Activated CD4-positive, alpha-beta T cell treated with anti-CD3 and anti-CD28 coated beads for 48 hours (primary cell): ENCODE measurements around the gene IL3.

Experiments used
- DNase-seq: peaks from one replicate; pipeline ENCODE4 v3.0.0-alpha.2; 2020

Gene IL3

DNA sequence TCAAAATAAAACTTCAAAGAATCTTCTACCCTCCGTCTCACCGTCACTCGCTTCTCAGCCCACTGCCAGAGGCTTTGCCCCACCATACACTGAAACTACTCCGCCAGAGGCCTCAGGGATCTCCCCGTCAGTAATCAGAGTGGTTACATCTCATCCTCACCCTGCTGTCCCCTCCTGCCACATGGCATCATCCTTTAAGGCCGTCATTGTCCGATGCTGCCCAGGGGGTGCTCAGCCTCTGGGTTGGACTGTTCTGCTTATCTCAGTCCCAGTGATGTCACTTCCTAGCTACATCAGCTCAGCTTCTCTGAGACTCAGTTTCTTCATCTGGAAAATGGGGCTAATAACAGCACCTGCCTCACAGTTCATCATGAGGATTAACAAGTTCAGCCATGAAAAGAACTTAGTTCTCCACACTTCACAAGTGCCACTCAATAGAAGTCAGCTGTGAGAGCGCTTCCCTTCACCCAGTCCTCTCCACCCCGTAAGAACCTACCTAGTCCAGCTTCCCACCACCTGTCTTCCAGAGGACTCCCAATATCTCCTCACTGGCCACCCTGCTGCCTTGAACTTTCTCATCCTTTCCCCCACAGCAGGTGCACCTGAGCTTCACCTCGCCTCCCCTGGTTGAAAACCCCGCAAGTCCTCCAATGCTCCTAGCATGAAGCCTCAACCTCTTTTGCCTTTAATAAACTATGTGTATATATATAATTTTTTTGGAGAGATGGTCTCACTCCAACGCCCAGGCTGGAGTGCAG is 2.8 kb upstream of the IL3 start:
- no peak for DNase-seq

DNA sequence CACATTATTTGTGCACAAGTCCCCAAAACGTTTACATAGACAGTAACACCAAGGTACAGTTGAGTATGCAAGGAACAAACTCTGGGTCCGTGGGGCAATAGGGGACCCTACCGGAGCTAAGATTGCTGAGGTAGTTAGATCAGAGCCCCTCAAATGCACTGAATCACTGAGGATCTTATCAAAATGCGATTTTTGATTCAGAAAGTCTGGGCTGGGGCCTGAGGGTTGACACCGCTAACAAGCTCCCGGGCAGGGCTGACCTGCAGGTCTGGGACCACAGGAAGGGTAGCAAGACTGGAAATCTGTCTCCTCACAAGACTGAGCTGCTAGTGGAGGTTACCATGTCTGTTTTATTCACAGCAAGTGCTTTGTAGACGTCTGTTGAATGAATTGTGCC is 1.8 kb upstream of the IL3 start:
- no peak for DNase-seq

- peak; percentile 22 for DNase-seq
Observed at GRCh38 chr5:132059043-132059695, 1.3 kb upstream of the IL3 start.

GRCh38 chr5:132059696-132060500 is 557 bp upstream of the IL3 start:
- DNase-seq: no peak

DNA sequence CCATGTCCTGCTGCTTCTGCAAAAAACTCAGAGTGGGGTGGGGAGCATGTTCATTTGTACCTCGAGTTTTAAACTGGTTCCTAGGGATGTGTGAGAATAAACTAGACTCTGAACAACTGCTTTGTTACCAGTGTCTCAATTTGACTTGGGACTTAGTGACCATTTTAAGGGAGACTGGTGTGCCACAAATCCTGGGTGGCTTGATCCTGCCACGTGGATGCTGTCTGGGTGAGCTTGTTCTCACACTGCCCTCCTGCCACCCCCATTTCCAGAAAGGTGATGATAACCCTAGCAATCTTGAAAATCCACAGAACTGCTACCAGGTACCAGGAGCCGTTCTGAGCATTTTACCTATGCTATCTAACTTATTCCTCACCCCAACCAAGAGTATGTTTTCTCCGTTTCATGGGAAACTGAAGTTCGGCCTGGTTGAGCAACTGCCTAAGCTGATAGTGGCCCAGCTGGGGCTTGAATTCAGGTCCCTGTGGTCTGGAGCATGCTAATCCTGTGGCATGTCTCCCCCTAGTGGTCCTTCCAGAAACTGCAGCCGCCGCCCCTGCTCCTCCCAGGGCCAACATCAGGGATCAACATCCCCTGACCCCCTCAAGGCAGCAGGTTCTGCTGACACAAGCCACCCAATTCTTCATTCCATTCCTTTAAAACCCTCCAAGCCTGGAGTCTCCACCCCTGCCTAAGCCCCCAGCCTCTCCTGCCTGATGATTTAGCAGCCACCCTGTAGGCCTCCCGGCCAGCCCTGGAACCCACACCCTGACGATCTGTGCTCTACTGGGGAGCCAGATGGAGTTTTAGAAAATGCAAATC is 2.8 kb downstream of the IL3 start:
- peak; percentile 90 for DNase-seq

DNA sequence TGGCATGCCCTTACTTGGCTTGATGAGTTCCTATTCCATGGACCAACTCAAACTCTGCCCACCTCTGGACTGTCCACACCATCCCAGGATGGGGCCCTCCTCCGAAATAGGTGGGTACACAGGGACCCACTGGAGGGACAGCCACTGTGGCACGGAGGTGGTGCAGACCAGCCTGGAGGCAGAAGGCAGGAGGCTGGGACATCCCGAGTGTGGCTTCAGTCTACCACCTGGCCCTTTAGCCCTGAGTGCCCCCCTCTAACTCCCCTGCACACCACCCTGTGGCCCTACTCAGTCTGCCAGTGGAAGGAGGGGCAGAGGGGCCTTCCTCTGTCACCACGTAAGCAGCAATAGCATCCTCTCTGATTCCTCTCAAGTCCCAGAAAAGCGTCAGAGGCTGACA is 3.7 kb downstream of the IL3 start:
- DNase-seq: peak; percentile 3

GRCh38 chr5:132064738-132065331 is 4.4 kb downstream of the IL3 start:
- peak; percentile 91 for DNase-seq

GRCh38 chr5:132065351-132065937 is 5.0 kb downstream of the IL3 start:
- peak; percentile 76 for DNase-seq

DNA sequence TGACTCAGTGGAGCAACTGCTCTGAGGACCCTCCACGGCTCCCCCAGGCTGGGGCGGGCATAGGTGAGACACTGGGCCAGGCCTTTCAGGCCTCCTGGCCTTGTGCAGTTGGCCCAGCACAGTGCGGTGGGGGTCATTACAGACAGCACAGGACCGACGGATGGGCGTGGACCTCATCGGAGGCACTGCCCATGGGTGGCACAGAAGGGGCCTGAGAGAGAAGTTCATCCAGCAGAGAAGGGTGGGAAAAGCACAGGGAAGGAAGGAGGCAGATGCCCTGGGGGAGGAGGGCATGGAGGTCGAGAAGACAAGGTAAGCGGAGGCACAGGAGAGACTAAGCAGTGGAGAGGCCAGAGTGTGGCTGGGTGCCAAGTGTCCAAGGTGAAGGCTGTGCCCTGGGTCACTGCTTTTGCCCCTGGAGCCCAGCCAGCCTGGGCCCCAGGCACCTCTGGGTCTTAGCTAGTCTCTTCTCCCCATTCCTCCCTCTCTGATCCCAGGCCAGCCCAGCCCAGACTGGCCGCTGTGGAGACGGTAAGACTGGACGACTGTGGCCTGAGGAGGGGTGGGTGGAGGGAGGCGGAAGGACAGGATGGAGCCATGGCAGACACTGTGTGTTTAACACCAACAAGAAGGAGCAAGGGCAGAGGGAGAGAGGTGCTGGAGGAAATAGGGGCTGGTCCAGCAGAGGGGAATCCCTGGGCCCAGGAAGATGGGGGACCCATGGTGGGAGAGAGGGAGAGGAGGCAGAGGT is 5.7 kb downstream of the IL3 start:
- DNase-seq: no peak

DNA sequence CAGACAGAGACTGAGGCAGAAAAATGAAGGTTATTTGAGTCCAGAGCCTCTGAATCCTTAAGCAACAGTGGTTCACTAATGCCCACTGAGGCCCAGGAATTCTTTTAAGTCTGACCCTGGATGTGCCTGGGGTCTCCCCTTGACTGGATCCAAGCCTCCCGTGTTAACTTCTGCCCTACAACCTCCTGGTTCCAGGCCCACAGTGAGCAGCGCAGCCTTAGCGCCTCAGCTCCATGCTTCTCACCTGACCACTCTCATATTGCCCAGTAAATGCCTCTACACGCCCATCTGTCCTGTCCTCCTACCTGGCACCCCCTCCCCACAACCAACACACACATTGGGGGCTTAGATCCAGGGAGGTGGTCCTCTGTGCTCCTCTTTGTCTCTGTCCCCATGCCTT is 6.4 kb downstream of the IL3 start:
- DNase-seq: no peak

- DNase-seq: no peak
Observed at GRCh38 chr5:132067451-132067850, 7.0 kb downstream of the IL3 start.

DNA sequence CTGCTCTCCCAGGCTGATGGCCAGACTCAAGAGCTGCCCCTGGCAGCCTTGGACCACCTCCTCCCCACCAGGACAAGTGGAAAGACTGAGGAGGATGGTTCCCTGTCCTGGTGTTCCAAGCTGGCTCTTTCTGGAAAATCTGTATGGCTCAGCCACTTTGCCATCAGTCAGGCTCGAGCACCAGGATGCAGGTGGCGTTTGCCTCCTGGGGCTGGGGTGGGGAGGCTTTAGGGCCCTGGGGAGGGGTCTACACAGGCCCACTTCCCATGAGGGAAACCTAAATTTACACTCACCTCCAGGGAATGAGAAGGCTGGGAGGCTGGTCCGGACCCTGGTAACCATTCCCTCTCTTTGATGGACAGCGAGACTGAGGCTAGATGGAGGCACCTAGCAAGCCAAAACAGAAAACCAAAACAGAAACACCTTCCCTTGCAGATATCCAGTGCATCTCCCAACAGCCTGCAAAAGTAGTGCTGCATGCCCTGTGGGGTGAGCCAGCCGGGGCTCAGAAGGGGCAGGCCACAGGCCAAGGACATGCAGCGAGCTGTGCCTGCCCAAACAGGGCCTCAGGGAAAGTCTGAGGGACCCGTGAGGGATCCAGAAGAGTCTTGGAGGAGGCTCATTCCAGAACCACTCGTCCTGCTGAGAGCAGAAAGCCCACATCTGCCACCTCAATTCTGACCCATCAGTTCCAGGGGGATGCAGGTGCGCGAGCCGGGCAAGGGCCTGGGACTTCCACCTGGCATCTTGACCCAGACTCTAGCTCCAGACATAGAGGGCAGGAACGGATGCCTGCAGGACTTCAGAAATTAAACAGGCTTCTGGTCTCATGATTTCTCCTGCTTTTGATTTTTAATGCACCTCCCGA is 7.7 kb downstream of the IL3 start:
- no peak for DNase-seq

DNA sequence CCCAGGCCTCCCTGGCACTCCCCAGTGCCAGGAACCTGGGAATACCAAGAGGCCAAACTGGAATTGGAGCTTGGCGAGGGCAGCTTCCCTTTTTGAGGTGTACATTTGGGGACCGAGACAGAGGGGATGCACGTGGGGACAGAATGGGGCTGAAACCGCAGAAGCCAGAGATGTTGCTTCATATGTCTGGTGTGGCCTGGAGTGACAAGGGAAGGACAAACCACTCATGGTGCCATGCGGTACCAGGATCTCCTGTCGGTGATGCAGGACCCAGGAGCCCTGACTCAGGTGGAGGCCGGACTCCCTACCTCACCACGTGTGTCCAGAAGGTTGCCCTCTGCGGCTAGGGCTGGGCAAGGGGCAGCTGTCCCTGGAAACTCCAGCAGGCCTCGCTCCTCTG is 9.1 kb downstream of the IL3 start:
- DNase-seq: no peak

DNA sequence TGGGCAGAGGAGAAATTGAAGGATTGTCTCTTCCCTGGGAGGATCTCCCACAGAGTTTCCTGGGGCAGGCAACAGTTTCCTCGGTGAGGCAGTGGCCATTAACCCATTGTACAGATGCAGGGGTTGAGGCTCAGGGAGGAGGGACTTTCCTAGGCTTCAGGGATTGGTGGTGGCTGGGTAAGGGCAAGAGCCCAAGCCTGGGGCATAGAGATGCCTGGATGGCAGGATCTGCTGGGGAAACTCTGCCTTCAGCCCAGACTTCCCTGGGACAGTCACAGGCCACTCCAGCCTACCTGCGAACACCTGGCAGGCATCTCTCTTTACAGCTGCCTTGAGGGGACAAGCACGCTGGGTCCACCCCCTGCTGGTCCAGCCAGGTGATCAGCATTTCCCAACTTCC is 9.5 kb downstream of the IL3 start:
- DNase-seq: no peak

- DNase-seq: peak; percentile 77
Observed at GRCh38 chr5:132070460-132071337, 10.2 kb downstream of the IL3 start.

DNA sequence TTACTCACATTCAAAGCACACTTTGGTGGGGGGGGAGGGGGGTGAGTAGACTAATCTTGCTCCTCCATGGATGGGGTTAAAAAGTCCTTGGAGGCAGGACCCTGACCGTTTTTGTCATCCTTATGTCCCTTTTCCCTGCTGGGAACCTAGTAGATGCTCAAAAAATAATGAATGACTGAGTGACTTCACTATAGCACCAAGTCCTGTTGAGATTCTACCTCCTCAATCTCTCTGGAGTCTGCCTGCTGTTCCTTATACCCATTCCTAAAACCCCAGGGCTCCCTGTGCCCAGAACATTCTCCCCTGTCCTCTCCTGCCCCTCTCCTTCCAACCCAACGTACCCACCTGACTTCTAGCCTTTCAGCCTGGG is 10.9 kb downstream of the IL3 start:
- DNase-seq: no peak

DNA sequence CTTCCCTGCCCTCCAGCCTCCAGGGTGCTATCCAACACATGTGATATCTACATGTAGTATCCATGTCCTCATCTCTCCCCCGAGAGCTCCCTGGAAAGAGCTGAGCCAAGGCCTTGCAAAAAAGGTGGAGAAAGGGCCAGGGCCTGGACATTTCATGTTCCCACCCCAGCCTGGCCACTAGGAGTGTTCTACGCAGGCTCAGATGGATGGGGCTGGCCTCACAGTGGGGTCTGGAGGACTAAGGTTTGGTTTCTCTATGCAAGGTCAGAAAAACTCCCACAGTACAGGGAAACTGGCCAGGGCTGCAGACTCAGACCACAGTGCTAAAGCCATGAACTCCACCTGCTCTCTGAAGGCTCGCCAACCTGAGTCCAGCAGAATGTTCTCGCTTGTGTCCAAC is 11.6 kb downstream of the IL3 start:
- DNase-seq: no peak

DNA sequence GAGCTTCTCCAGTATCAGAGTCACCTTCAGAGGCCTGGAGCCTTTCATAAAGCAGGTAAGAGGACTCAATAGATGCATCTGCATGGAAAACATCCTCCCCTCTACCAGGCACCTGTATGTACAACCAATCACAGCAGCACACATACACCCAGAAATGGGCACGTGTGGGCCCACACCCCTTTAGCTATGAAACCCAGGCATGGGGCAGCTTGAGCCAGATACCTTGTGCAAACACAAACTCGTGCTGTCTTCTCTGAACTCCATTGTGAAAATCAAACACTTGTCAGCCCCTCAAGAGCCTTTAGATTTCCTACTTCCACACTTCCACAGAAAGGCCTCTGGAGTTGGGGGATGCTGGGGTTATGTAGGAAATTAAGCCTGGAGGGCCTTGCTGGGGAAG is 12.1 kb downstream of the IL3 start:
- no peak for DNase-seq

GRCh38 chr5:132073231-132074013 is 13.0 kb downstream of the IL3 start, which contains the start of gene CSF2:
CSF2 (plus strand) TSS chr5:132073789; CDS start chr5:132073824, 35 bp downstream.
- DNase-seq: no peak
